ENCODE results near the gene ENPP5. TPM values are rescaled to one million over a fixed set of nuclear protein-coding genes. Genes with fewer than 3 reads are reported as not detected.

Gene ENPP5
- total and polyA plus RNA-seq, 2 of the 13 experiments (the other 11 are each of a cell fraction or from before 2014, with no cell fraction given): not detected

GRCh38 chr6:46159229-46159628 lies 11.6 kb downstream of the ENPP5 start (continued):
- TF ChIP-seq ZNF382 (CRISPR knock-in tag; IDR thresholded peaks at IDR 0.05; ENCODE audit: borderline replicate concordance) (no peak), MAFF (IDR thresholded peaks at IDR 0.05; ENCODE audit: low read depth, low read length) (peak; percentile 57), TBL1XR1 (IDR thresholded peaks at IDR 0.05; ENCODE audit: borderline replicate concordance, low read length, partially characterized antibody) (no peak), MAFK (conservative IDR thresholded peaks at IDR 0.05 in 1 of 2, IDR thresholded peaks at IDR 0.05 in 1 of 2; ENCODE audit: low read length in 2 of 2) (peak; percentile 61 to 70), ZNF614 (CRISPR knock-in tag; IDR thresholded peaks at IDR 0.05; ENCODE audit: borderline replicate concordance) (no peak), NFE2L2 (IDR thresholded peaks at IDR 0.05; ENCODE audit: low read length) (no peak), ZNF776 (CRISPR knock-in tag; IDR thresholded peaks at IDR 0.05) (no peak)

- Histone ChIP-seq H3K27ac (ENCODE audit: extremely low read length, insufficient read depth, low read length) (no peak overlapping the region), H3K4me1 (ENCODE audit: insufficient read depth, low read length) (no peaks in the 10 kb centered on the region), H3K36me3 (replicated peaks in 1 of 2; ENCODE audit: control insufficient read depth in 1 of 2, insufficient read depth in 2 of 2, low read length in 2 of 2) (no peaks in the 10 kb centered on the region), H3K4me2 (ENCODE audit: low read depth, low read length) (no peak overlapping the region), H3K9ac (ENCODE audit: insufficient read depth, low read depth, low read length) (no peak overlapping the region), H3K4me3 (replicated peaks in 1 of 3; ENCODE audit: insufficient read depth in 1 of 3, low read depth in 2 of 3, low read length in 3 of 3) (no peak overlapping the region), H3K27me3 (ENCODE audit: control insufficient read depth in 1 of 2, insufficient read depth in 2 of 2, low read length in 2 of 2) (no peaks in the 10 kb centered on the region), H2AFZ (ENCODE audit: low read length) (no peak overlapping the region), H4K20me1 (ENCODE audit: insufficient read depth, low read length) (no peaks in the 10 kb centered on the region), H3K9me3 (ENCODE audit: low read length) (no peaks in the 10 kb centered on the region), H3K79me2 (ENCODE audit: insufficient read depth, low read length) (no peaks in the 10 kb centered on the region)
- BruUV-seq (replicated peaks): no TSS peak
- FAIRE-seq (no peak), DNase-seq (ENCODE audit: low spot score) (no peak), ATAC-seq (no peak)
- POLR2A ChIA-PET: no interaction called here
- CTCF ChIA-PET (ENCODE audit: low intra/inter-chr PET ratio, low total read pairs): no interaction called here
- in situ Hi-C loops (cut with HindIII; ENCODE audit: extremely low pct_ligation_motif_present, low pct_unique_long_range_greater_than_20kb): no loop called here
- intact Hi-C loops (cut with micrococcal nuclease; ENCODE audit: unreplicated experiment): no loop called here
- TF ChIP-seq CCAR2 (optimal IDR thresholded peaks at IDR 0.05; ENCODE audit: low read depth, low read length) (no peak), ZFX (CRISPR knock-in tag; IDR thresholded peaks at IDR 0.05; ENCODE audit: low read depth) (no peak), ZSCAN31 (CRISPR knock-in tag; IDR thresholded peaks at IDR 0.05; ENCODE audit: low read depth) (no peak), ZFP91 (CRISPR knock-in tag; IDR thresholded peaks at IDR 0.05; ENCODE audit: borderline replicate concordance) (no peak), ZBTB40 (IDR thresholded peaks at IDR 0.05) (no peak), ZBTB40 (CRISPR knock-in tag; IDR thresholded peaks at IDR 0.05) (no peak), ATF3 (CRISPR knock-in tag; IDR thresholded peaks at IDR 0.05) (no peak)
Measured at GRCh38 chr6:46156701-46157100, 14.1 kb downstream of the ENPP5 start.
